Choroid plexus epithelial cell (primary cell): ENCODE data around the gene PIM2.
A peak's percentile ranks its signal among the peaks of the same experiment; 100 is the strongest.
"Not testable (repeated sequence)": the region's sequence is repeated elsewhere in the genome, so short reads cannot be mapped to it uniquely, and the experiment has no call there.

Source experiments
- DNase-seq: peaks from one replicate; pipeline ENCODE4 v3.0.0-alpha.2; 2010; ENCODE audit warnings: low read depth
- H3K4me3 ChIP-seq: 2 replicates; pipeline ENCODE4 v1.5.1; 2011; ENCODE audit warnings: low read depth, mild to moderate bottlenecking, control low read depth, low read length, moderate library complexity
- TF ChIP-seq, protein P1 (sequence below): conservative IDR thresholded peaks from 2 replicates; pipeline ENCODE4 v1.5.1; 2011; ENCODE audit warnings: low read depth, mild to moderate bottlenecking, control low read depth, inconsistent platforms, low read length, moderate library complexity

The PIM2 gene

DNA sequence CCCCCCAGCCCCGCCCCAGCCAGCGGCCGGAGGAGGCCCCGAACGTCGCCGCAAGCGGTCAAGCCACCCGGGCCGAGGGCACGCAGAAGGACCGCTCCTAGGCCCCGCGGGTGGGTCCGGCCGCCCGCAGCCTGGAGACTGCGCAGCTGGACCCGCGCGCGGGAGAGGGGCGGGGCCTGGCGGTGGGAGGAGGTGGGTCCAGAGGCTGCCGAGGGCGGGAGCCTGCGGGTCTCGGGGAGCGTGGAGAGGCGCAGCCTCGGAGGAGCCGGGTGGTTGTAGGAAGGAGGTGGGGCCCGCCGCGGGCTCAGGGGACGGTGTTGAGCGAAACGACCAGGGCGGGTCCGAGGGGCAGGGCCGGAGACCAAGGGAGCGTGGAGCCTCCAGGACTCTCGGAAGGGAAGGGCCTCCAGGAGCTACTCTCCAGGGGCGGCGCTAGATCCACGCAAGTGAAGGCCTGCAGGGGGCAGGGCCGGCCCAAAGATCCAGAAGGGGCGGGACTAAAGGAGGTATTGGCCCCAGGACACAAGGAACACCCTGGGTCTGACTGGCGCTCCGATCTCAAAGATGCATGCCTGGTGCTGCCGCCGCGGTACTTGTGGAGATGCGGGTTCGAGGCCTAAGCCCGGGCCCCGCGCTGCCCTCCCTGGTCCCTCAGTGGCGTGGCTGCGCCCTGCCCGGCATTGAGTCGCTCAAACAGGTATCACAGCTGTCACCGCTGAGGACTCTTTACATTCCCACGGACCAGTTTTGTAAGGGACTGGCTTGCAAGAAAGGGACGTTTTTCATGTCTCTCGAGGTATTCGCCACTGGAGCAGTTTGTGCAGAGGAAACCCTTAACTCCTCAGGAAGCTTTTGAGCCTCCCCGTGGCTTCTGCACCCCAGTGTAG, 27.2 kb downstream of the PIM2 start:
- H3K4me3 ChIP-seq = peak overlapping the region; percentile 56
- peak; percentile 86 for DNase-seq
- TF ChIP-seq, protein P1, sequence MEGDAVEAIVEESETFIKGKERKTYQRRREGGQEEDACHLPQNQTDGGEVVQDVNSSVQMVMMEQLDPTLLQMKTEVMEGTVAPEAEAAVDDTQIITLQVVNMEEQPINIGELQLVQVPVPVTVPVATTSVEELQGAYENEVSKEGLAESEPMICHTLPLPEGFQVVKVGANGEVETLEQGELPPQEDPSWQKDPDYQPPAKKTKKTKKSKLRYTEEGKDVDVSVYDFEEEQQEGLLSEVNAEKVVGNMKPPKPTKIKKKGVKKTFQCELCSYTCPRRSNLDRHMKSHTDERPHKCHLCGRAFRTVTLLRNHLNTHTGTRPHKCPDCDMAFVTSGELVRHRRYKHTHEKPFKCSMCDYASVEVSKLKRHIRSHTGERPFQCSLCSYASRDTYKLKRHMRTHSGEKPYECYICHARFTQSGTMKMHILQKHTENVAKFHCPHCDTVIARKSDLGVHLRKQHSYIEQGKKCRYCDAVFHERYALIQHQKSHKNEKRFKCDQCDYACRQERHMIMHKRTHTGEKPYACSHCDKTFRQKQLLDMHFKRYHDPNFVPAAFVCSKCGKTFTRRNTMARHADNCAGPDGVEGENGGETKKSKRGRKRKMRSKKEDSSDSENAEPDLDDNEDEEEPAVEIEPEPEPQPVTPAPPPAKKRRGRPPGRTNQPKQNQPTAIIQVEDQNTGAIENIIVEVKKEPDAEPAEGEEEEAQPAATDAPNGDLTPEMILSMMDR = peak; percentile 60

DNA sequence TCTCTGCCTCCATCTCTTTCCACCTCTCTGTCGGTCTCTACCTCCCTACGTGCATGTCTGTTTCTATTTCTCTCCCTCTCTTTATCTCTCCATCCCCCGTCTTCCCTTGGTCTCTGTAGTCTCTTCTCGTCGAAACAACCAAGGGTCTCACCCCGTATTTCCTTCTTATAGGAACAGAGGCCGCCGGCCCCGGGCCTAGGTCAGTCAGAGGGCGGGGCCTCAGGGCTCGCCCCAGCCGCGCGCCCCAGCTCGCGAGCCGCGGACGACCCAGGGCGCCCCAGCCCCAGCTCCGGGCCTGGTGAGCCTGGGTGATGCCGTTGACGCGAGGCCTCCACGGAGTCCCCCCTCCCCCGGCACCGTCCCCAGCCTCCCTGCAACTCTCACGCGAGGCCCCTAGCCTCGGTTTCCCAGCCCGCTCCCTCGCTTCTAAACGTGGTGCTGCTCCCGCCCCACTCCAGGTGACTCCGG, 27.9 kb downstream of the PIM2 start:
- no peak for DNase-seq
- peak overlapping the region; percentile 56 for H3K4me3 ChIP-seq
- TF ChIP-seq, protein P1 = no peak

DNA sequence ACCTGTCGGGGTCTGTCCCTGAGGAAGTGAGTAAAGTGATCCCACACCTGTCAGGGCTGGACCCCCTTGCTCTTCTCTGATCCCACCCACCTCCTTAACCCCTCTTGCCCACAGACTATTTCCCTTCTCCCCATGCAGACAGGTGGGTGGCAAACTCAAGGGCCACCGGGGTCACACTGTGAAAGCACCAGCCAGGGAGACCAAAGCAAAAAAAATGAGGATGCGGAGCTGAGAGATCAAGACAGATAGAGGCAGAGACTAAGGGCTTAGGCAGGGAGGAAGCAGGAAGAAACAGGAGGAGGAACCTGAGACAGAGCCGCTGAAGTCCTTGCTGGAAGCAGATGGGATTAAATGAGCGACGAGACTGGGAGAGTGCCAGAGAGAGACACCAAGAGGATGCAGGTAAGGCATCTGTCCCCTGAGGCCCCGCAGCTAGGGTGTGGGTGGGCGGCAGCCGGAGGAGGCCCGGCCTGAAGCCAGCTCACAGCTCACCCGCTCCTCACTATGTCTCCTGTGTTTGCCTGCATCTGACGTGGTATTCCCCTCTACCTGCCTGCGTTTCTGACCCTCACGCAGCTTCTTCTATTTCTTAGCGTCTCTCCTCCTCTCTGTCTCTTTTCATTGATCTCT, 28.4 kb downstream of the PIM2 start:
- H3K4me3 ChIP-seq = peak overlapping the region; percentile 56
- TF ChIP-seq, protein P1 = no peak
- no peak for DNase-seq

DNA sequence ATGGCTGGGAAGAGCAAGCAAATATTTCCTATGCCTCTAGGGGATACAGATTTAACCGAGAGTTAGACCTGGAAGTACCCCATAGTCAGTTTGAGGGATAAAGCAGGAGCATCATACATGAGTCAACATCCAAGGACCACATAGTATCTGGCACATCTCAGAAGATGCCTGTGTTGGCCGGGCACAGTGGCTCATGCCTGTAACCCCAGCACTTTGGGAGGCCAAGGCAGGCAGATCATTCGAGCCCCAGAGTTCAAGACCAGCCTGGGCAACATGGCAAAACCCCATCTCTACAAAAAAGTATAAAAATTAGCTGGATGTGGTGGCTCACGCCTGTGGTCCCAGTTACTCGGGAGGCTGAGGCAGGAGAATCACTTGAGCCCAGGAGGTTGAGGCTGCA, 32.2 kb downstream of the PIM2 start:
- not testable (repeated sequence) for H3K4me3 ChIP-seq, DNase-seq

DNA sequence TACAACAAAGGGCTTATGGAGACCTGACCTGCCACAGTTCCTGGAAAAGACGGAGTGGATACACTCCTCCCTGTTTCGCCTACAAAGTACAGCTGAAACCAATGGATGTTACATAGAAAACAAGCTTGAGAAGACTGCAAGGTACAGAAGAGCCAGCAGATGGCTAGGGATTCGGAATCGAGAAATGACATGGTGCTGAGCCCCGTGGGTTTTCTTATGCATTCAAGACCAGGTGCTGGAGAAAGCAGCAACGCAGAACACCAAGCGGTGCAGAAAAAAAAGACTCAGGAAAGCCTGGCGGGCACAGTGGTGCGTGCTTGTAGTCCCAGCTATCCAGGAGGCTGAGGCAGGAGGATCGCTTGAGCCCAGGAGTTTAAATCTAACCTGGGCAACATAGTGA, 35.1 kb downstream of the PIM2 start:
- TF ChIP-seq, protein P1 = no peak
- DNase-seq = peak; percentile 5

DNA sequence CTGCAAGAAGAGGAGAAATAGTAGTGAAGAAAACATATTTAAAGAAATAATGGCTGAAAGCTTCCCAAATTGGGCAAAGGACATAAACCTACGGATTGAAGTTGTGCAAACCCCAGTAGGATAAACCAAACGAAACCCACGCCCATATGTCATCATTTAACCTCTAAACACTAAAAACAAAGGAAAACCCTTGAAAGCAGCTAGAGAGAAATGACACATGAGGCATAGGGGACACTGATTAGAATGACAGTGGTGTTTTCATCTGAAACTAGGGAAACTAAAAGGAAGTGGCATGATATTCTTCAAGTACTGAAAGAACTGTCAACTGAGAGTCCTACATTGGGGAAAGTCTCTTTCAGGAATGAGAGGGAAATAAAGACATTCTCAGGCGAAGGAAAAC, 41.9 kb downstream of the PIM2 start:
- DNase-seq, H3K4me3 ChIP-seq: not testable (repeated sequence)

More for the DNA sequence above, 35.1 kb downstream of the PIM2 start:
- no peak overlapping the region for H3K4me3 ChIP-seq

DNA sequence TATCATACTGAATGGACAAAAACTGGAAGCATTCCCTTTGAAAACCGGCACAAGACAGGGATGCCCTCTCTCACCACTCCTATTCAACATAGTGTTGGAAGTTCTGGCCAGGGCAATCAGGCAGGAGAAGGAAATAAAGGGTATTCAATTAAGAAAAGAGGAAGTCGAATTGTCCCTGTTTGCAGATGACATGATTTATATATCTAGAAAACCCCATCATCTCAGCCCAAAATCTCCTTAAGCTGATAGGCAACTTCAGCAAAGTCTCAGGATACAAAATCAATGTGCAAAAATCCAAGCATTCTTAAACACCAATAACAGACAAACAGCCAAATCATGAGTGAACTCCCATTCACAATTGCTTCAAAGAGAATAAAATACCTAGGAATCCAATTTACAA, 46.8 kb downstream of the PIM2 start:
- not testable (repeated sequence) for DNase-seq, H3K4me3 ChIP-seq

DNA sequence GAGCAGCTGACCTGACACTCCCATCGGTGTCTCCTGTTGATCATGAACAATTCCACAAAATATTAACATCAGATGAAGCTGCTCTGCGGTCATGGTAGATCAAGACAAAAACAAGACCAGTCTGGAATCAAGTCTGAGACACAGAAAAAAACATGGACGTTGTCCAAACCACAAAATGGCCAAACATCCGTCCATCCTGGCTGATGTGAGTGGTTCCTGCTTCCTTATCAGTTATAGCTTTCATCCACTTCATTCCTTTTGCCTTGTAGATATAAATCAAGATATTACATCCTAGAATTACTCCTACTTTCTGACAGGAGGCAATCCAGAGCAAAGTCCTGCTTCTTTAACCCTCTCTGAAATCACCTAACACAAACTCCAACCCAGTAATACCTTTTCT, 54.6 kb downstream of the PIM2 start:
- peak; percentile 83 for DNase-seq
- no peak overlapping the region for H3K4me3 ChIP-seq
- TF ChIP-seq, protein P1 = no peak
